Activated CD8-positive, alpha-beta memory T cell treated with anti-CD3 and anti-CD28 coated beads, Interleukin-2, amount 50 U/mL, for 4 hours (primary cell): ENCODE measurements around the gene RADX.
"Not testable (repeated sequence)": the region's sequence is repeated elsewhere in the genome, so short reads cannot be mapped to it uniquely, and the experiment has no call there.

Experiments
- DNase-seq: peaks from one replicate; pipeline ENCODE4 v3.0.0-alpha.2; 2020

RADX gene, protein sequence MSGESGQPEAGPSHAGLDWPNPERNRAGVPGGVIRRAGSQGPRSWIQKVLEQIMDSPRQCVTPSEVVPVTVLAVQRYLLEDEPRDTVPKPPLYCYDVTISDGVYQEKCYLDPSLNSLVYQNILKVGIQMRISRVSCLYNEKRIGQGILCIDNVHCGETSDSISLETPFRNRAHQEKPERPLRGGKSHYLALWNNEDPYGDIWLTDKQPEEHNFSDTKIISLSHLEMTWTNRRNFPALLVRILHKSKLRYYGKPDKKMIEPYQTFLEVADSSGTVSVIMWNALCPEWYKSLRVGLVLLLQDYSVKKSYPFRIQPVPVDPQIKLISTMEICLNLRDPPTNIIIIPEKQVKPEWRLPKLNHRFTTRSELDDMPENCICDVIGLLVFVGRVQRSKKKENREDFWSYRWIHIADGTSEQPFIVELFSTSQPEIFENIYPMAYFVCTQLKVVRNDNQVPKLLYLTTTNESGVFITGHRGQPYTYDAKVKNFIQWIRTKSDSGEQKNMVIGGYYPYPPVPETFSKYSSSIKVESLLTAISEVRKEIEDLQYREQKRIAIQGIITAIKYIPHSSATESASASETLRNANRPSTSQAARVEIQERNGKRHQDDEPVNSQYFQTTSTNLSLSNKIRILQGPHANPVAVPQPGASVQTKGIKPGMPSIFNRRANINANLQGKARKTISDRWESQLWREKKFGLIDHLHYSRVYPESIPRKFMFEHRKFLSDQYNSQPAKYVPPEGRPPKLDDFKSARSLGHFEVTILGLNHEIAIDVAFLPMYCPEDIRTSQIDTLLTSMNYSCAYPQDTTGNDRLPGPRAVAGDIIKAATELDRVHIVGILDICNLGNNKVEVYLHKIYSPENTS

GRCh38 chrX:106611679-106612392 is at the start of gene RADX:
TSS of gene RADX (plus strand) at chrX:106611978. CDS start at chrX:106612081, 103 bp downstream.
- DNase-seq, result peak; percentile 83

GRCh38 chrX:106564986-106565385 is 46.8 kb upstream of the RADX start:
- no peak for DNase-seq

- no peak for DNase-seq
Observed at GRCh38 chrX:106566362-106566761, 45.4 kb upstream of the RADX start.

DNA sequence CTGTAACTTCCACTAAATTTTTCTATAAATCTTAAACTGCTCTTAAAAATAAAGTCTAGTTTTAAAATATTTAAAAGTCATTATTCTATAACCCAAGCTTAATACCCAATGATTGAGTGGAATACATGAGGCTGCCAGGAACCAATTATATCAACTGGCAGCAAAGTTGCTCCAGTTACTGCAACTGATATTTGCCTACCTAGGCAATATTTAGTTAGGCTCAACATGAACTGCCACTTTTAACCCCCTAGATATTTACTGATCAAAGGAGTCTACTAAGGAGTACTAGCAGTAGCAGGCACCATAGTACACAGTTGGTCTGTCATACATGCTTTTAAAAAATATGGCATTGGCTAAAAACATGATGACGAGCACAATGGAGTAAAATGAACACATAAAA is 29.9 kb upstream of the RADX start:
- no peak for DNase-seq

DNA sequence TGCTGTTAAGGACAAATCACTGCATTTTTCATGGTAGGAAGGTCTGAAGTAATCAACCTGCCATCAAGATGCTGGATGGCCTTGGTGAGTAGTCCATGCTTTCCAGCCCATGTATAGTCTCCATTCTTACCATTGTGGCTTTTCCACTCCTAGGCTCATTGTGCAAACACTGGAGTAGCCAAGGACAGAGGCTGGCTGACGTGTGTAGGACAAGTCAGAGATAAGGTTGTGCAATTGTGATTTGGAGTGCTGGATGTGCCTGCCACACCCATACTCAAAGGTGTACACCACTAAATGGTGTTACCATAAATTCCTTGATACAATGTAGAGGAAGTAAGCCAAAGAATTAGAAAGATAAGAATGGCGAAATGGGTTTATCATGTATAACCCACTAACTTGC is 26.3 kb upstream of the RADX start:
- DNase-seq, result no peak

DNA sequence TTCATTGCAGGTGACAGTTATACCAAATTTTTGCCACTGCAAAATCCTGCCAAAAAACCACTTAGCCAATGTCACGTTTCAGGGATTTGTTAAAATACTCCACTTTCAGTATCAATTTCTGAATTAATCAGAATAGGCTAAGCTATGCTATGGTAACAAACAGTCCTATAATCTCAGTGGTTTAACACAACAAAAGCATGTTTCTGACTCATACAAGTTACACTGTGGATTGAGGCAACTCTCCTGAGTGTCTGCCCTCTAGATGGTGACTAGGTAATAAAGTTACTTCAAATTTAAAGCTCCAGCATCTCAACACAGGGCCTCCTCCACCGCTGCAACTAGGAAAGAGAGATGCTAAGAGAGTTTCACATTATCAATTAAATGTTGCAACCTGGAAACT is 23.0 kb upstream of the RADX start:
- no peak for DNase-seq

DNA sequence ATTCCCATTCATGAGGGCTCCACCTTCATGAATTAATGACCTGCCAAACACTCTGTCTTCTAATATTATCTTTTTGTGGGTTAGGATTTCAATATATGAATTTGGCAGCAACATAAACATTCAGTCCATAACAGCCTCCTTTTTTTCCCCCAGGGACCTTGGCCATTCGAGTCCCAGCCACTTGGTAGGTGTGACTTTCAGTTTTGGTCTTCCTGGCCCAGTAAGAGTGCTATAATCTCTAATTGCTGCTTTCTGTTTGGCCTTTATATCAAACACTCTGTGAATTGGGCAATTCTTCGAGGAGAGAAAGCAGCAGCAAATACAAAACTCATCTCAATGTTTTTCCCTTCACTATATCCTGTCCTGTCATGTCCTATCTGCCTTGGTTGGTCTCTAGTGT is 12.4 kb upstream of the RADX start:
- no peak for DNase-seq

DNA sequence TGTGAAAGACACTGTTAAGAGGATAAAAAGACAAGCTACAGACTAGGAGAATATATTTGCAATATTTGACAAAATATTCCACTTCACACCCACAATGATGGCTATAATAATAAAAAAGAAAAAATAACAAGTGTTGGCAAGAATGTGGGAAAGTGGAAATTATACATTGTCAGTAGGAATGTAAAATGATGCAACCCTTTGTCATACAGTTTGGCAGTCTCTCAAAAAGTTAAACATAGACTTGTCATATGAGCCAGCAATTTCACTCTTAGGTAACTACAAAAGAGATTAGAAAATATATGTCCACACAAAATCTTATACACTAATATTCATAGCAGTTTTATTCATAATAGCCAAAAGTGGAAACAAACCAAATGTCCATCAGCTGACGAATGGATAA is 5.2 kb upstream of the RADX start:
- no peak for DNase-seq

GRCh38 chrX:106608016-106608415 is 3.8 kb upstream of the RADX start:
- no peak for DNase-seq

GRCh38 chrX:106611317-106611678 is 480 bp upstream of the RADX start:
- no peak for DNase-seq

DNA sequence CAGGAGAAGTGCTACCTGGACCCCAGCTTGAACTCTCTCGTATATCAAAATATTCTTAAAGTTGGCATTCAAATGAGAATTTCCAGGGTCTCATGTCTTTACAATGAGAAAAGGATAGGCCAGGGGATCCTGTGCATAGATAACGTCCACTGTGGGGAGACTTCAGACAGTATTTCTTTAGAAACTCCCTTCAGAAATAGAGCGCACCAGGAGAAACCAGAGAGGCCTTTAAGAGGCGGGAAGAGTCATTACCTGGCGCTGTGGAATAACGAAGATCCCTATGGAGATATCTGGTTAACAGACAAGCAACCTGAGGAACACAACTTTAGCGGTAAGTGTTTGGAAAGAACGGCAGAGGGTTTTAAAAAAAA is 600 bp downstream of the RADX start:
- no peak for DNase-seq

GRCh38 chrX:106613277-106613676 is 1.5 kb downstream of the RADX start:
- no peak for DNase-seq

DNA sequence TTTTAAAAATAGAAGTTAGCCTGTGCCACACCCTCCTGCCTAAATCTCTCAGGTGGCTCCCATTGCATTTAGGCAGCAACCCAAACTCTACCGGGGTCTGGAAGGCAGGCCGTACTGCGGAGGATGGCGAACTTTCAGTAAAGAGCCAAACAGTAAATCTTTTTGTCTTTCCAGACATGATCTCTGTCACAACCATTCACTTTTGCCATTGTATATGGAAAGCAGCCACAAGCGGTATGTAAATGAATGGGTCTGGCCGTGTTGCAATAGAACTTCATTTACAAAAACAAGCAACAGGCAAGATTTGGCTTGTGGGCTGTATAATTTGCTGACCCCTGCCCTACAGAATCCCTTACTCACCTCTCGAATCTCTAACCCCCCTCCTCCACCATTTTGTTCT is 3.3 kb downstream of the RADX start:
- DNase-seq, result no peak

GRCh38 chrX:106619797-106620196 is 8.0 kb downstream of the RADX start:
- no peak for DNase-seq

- no peak for DNase-seq
Observed at GRCh38 chrX:106621836-106622235, 10.1 kb downstream of the RADX start.

- no peak for DNase-seq
Observed at GRCh38 chrX:106626789-106627188, 15.0 kb downstream of the RADX start.

DNA sequence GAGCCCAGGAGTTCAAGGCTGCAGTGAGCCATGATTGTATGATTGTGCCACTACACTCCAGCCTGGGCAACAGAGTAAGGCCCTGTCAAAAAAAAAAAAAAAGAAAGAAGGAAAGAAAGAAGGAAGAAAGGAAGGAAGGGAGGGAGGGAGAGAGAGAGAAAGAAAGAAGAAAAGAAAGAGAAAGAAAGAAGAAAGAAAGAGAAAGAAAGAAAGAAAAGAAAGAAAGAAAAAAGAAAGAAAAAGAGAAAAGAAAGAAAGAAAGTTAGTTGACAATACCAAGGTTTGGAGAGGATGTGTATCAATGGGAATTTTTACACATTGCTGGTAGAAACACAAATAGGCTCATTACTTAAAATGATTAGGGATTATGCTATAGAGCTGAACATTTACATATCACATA is 19.8 kb downstream of the RADX start:
- no peak for DNase-seq

- DNase-seq, result no peak
Observed at GRCh38 chrX:106649523-106650428, 38.0 kb downstream of the RADX start.

- DNase-seq, result not testable (repeated sequence)
Observed at GRCh38 chrX:106653625-106654024, 41.8 kb downstream of the RADX start.

GRCh38 chrX:106670631-106671030 is 58.9 kb downstream of the RADX start:
- no peak for DNase-seq

DNA sequence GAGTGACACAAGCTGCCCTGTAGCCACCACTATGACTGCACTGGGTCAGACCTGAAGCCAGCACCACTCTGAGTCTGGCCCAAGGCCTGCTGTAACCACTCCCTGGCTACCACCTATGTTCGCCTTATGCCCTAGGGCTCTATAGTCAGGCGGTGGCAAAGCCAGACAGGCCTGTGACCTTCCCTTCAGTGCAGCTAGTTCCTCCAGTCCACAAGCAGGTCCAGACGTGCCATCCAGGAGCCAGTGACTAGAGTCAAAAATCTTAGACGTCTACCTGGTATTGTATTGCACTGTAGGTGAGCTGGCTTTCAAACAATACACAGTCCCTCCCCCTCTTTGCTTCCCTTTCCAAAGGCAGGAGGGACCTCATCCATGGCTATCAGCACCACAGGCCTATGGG is 60.7 kb downstream of the RADX start:
- DNase-seq, result no peak

- no peak for DNase-seq
Observed at GRCh38 chrX:106680716-106681115, 68.9 kb downstream of the RADX start.

- no peak for DNase-seq
Observed at GRCh38 chrX:106684207-106684606, 72.4 kb downstream of the RADX start.
